NCI-H128 (cell line): ENCODE measurements around the gene PTPRM.

Source experiments
- DNase-seq: peaks from one replicate; lab custom pipeline; 2025; ENCODE audit not compliant: unreplicated experiment; lab: John Stamatoyannopoulos, UW

Gene PTPRM

DNA sequence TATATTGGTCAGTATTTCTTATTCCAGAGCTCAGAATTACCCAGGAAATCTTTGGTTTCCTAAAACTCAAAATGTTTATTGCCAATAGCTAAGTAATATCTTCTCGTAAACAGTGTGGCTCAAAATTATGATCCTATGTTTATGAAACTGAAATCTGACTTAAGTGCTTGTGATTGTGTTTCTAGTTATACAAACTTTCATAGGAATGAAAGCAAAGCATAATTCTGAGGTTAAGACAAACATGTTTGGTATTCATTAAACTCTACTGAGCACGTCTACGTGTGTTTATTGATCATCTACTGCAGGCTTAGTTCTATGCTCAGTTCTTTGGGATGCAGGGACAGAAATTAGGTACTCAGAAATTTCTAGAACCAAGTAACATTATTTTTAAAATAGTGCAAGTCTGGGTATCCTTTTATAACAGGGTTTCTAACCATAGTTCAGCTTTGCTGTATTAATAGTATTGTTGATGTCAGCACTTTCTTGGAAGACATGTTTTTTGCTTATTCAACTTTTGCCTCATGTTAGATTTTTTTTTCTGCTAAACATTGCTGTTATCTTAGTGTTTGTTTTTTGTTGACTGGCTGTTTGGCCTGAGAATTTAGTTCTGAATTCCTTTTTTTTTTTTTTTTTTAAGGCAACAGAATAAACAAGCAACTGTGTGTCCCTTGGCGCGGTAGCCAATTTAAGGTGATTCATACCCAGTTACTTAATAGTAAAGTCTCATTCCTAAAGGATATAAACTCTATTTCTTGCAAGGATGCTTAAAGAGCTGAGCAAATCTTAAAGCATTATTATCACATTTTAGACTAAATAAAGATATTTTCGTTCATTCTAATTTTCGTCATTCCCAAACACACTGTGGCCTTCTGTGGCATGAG, 31.3 kb downstream of the PTPRM start:
- no peak for DNase-seq

DNA sequence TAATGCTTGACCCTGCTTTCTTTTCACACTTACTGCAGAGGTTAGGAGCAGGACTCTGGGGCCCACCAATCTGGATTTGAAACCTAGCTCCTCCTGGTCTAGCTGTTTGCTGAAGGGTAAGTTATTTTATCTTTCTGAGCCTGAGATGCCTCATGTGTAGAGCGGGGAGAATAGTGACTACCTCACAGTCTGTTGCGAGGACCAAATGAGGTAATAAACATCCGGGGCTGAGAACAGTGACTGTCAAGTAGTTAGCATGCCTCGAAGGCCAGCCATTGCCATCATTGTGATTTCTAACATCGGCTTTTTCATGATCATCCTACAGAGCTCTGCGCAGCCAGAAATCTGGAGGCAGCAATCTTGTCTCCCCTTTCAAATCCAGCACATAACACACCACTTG, 32.9 kb downstream of the PTPRM start:
- no peak for DNase-seq

DNA sequence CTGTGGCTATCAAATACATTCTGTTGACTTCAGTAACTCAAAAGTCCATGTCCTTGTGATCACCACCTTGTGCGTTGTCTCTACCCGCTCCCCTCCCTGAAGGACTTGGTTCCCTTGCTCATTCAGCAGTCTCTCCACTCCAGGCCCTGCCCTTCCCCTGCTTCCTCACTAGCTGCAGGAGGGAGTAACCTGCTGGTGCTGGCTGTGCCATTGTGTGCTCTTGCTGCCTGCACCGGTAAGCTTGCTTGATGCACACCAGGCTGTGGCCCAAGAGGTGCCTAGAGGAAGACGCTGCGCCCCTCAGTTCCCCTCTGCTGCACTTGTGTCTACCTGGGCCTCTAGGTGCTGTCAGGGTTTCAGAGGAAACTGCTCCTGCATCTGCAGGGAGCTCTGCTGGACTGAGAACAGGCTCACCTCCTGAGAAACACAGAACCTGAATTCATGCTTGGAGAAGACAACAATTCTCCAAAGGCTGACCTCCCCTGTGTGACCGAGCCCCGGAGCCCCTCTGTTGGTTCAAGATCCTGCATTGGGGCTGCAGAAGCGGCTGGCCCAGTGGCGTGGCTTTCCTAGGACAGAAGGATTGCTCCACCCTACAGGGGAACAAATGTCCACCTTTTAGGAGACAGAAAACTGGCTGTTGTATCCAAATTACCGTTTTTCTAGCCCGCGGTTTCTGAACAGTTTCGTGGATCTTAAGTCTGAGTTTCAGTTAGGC, 33.6 kb downstream of the PTPRM start:
- no peak for DNase-seq

DNA sequence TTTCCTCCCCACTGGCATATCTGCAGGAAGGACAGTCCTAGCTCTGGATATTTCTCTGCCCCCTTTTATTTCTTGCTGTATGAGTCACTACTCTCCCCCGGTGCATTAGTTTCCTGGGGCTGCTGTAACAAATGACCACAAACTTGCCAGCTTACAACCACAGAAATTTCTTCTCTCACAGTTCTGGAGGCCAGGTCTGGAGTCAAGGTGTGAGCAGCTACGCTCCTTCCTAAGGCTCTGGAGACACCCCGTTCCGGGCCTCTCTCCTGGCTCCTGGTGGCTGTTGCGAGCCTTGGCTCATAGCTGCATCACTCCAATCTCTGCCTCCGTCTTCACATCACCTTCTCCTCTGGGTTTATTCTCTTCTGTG, 34.1 kb downstream of the PTPRM start:
- DNase-seq, result no peak

DNA sequence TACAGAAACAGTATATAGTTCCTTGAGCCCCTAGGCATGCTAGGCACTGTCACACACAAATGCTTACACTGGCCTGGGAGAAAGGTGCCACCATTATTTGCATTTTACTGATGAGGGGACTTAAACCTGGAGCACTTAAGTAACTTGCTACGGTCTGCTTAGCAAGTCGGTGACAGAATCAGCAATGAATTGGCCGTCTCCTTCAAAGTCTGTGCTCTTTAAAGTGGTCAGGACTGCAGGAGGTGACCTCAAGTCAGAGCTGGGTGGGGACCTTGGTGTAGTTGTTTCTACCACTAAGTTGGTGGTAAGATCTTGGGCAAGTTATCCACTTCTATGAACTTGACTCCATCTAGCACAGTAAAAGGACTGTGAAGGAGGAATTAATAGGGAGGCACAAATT, 34.8 kb downstream of the PTPRM start:
- no peak for DNase-seq

DNA sequence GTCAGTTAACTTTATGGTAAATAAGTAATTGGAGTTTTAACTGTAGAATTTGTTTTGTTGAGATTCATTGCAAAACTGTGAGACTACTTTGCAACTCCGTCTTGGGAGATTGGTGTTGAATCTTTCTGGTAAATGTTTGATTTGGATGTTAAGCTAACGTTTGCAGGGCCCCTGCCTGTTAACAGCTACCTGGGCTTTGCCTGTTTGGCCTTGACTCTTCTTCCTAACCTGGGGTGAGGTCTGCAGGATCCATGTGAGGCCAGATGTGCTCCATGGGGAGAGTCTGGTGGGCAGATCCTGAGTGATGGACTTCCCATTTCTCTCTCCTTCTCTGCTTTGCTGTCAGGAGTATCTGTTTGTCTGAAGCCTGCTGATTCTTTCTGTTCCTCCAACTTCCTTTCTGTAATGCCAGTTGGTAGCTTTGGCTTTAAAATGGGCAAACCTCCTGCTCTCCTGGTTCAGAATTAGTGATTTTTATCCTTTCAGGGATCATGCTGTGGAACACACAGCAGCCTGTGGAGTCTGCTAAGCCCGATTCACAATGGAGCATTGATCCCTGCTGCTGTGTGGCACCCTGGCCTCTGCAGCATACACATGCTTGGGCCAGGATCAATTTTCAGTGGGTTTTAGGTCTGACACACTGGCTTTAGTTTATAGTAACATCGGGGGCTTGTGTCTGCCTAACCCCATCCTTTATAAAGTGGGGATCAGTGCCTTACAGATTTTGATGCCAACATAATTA, 36.3 kb downstream of the PTPRM start:
- DNase-seq, result no peak

DNA sequence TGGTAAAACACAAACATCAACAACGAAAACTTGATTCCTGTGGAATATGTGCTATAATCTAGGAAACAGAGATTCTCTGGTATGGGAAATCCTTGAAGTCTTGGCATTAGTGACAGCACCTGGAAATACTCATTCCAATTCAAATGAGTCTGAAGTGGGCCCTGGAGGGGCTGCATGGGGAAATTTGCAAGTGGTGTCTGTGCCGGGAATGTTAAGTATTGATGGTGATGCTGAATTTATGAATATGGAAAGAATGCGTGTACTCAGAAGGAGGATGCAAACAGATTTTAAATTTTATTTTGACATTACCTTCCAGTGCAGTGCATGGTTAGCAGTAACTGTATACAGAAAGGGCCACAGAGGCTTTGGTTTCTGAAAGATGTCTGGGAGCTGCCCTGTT, 37.2 kb downstream of the PTPRM start:
- DNase-seq, result no peak

DNA sequence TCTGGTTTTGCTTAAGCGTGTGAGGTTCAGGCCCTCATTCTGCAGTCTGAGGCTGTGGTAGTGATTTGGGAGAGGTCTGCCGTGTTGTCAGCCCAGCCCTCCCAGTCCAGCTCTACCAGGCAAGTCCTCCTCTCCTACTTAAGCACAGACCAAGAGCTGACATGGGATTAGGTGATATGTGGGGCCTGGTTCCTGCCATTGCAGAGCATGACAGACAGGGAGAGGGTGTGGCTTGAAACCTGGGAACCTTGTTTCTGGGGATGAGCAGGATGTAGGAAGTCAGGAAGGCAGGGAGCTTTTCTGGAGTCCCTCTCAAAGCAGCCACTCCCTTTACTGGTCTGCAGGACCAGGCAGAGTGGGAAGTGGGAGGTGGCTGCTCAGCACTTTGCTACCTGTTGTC, 38.6 kb downstream of the PTPRM start:
- DNase-seq, result no peak

DNA sequence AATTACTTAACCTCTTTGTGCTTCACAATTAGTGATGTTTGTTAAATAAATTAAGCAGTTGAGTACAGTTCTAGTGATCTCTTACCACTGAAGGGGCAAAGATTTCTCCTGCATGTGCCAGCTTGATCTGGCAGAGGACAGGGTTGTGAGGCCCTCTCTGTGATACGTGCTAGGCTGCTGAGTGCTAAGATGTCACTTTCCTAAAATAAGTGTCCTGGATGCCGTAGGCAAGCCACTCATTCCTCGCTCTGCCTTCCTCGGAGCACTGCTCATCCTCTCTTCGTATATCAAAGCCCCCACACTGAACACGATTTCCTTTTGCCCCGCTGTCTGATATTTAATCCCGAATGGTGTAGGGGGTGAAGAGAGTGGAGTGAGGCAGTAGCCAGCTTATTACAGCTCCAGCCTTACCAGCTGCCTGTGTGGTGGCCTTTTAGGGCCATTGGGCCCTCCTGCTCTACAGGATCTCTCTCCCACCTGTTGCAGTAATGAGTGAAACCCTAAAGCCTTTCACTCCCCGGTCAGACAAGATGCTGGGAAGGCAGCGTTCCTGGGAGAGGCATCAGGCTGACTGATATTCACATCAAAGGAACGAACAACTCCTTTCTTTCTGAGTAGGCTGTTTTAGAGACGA, 40.5 kb downstream of the PTPRM start:
- DNase-seq, result no peak

DNA sequence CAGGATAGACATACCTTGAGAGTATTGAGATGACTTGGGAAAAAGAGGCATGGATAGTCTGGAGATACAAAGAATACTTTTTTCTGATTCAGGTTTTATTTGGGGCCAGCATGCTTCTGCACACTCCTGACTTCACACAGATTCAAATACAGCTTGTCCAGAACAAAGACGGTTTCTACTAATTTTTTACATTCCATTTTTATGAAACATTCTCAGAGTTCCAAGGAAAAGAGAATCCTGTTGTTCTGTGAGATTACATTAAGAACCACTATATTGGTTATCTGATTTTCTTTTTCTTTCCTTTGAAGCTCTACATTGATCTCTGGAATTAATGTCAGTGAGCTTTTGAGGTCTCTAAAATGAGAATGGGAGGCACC, 41.0 kb downstream of the PTPRM start:
- no peak for DNase-seq

DNA sequence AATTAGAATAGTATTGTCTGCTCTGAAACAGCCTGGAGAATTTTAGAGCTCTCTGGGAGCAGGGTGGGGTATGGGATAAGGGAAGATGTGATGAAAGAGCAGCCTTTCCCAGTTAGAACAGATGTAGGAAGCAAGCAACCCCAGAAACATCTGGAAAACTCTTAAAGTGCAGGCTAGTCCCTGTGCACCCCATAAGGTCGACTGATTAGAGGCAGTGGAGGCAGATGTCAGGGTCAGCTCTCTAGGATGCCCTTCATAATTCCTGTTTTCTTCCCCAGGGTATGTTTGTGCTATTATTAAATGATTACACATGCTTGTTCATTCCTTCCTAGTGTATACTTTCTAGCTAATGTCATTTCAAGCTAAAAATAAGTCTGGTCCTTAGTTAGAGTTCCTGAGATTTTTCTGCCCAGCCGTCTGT, 41.7 kb downstream of the PTPRM start:
- no peak for DNase-seq

DNA sequence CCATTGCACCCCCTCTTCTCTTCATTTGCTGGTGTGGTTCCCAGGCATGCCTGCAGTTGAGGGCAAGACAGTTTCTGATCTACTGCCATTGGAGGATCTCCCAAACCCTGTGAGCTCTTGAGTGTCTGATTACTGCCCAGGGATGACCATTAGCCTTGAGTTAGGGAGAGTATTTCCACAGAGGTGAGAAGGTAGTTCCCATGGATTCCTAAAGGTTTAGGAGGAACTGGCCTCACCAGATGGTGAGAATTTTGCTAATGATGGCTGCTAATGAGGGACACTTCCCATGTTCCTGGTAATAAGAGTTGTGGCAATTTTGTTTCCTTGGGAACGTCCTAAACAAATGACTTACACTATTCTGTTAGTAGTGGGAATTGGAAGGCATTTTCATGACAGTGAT, 42.5 kb downstream of the PTPRM start:
- DNase-seq, result no peak

DNA sequence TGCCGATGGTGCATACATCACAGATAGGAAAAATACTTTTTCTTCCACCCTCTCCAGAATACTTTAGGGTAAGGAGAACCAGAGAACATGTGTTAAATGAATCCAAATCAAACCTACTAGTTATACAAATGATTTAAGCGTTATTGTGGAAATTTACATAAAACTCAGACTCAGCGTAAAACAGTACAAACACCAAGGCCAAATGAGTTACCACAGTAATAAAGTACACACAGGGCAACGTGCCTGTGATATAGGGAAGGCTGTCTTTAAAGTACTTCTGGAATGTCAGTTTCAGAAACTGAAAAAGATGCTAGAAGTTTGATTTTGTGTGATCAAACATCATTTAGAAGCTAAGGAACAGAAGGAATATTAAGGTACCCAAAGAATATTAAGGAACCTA, 46.9 kb downstream of the PTPRM start:
- no peak for DNase-seq

DNA sequence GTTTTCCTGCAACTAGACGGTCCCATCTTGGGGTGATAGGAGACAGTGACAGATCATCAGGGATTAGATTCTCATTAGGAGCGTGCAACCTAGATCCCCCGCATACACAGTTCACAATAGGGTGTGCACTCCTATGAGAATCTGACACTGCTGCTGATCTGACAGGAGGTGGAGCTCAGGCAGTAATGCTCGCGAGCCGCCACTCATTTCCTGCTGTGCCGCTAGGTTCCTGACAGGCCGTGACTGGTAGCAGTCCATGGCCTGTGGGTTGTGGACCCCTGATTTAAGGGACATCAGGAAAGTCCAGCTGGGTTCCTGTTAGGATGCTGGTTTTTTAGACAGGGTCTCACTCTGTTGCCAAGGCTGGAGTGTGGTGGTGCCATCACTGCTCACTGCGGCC, 48.7 kb downstream of the PTPRM start:
- DNase-seq, result no peak

DNA sequence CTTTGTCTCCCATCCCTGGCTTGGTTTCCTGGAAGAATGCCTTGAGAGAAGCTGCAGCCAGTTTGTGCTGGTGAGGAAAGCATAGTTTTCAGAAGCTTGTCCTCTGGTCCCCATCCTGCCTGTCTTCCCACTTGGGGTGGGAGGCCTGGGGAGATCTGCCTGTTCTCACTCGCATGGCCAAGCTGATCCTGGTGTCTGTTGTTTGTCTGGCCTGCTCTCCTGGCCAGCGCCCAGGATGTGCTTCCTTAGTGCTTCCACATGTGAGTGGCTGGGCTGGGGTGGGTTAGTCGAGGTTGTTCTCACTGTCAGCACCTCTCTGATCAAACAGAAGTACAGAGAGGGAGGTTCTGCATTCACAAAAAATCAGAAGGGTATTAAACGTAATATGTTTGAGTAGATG, 49.5 kb downstream of the PTPRM start:
- DNase-seq, result no peak

DNA sequence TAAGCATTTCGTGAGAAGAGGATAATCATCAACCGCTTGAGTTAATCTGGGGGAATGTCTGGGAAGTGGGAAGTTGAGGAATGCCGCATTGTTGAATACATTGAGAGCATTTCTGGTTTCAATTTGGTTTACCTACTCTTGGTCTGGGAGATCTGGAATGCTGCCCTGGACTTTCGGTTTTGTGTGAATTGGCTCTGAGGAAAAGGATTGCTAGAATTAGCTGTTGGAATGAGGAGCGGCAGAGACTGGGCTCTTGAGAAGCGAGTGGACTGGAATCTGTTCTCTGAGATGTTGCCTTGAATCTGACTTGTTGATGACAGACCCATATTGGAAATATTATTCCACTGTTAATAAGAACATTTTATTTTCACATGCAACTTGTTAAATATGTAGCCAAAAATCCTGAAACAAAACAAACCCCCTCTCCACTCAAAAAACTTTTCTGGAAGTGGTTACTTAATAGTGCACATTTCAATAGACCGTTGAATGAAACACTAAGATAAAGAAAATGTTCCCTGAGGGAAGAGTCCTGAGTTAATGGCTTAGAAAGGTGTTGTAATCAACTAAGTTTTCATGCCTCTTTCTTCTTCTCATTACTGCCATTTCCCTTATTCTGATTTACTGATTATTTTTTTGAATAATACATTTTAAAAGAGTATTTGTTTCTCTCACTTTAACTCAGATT, 50.8 kb downstream of the PTPRM start:
- no peak for DNase-seq

DNA sequence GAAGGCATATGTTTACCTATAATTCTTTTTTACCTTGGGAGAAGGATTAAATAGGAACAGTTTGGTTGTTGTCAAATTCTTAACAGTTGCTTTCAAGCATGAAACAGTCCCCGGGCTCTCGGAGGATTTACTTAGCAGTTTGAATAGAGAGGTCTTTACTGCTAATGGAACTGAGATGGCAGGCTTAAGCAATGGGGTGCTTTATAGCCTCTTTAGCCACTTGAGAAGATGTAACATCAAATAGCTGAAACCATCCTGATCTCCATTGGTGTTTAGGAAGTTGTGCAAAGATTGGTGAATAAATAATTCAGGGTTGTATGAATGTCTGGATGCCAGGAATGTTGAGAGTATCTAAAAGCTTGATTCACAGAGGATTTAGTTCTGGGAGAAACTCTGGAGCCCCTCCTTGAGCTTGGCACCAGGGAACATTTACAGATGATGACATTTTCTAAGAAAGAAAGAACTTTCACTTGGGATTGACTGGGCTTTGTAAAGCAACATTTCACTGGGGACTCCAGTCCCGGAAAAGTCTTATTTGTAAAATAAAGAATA, 51.9 kb downstream of the PTPRM start:
- DNase-seq, result peak; percentile 69

DNA sequence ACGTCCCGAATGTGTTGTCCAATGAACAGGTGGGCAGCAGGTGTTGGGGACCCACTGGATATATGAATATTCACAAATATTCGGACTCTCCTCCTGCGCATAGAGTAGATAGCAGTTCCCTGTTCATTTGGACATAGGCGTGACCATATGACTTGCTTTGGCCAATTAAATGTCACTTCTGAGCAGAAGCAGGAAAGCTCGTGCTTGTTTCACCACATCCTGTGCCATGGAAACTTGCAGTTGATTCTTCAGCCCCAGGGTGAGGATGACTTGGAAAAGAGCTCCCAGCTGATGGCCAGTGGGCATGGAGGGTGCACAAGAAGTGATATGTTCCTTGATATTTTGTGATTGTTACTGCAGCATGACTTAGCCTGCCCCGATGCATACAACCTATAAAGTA, 52.6 kb downstream of the PTPRM start:
- DNase-seq, result no peak

DNA sequence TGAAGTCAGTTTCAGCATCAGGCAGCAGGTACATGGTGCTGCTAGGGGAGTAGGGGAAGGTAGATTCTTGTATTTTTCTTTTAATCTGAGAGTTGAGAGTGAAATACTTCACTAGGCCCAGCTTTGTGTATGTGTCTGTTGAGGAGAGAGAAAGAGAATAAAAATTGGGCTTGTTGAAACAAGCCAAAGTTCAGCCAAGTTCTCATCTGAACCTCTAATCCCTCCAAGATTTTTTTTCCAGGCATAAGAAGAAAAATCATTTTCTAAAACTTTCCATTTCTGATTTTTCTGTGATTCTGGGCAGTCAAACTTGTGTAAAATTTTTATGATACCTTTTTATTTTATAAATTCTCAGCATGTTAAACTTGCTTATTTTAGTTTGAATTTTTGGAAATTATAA, 55.6 kb downstream of the PTPRM start:
- no peak for DNase-seq

DNA sequence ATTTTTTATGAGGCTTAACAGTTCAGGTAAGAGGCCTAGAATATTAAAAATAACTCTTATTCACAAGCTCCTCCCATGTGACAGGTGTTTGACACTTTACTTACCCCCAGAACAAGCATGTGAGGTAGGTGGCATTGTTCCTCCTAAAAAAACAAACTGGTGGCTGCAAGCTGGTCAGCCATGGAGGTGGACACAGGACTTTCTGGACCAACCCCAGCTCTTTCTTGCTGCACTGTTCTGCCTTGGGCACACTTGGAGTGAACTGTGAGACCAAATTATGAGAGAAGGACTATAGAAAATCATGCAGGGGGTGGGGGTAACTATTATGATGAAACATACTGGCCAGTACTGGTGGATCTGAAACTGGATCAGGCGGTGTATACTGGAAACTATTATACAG, 56.6 kb downstream of the PTPRM start:
- DNase-seq, result no peak

DNA sequence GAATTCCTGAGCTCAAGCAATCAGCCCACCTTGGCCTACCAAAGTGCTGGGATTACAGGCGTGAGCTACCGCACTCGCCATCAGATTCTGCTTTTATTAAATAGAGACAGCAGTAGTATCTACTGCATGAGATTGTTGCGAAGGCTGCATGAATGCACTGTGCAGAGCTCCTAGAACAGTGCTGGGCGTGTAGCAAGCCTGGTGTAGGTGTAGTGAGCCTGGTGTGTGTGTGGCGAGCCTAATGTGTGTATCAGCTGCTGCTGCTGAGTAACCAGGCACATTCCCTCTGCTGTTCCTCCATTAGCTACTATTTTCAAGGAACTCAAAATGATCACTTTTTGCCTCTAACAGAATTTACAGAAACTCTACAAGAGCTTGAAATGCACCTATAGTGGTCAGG, 57.6 kb downstream of the PTPRM start:
- no peak for DNase-seq
